H1 (cell line): ENCODE measurements around the gene WDR4. TPM values are rescaled to one million over a fixed set of nuclear protein-coding genes. Genes with fewer than 3 reads are reported as not detected.

ENCODE experiments used
- CTCF ChIA-PET: fragments of 300-600 bp; sonication (Branson Sonifier 250); formaldehyde crosslinking; loops from one replicate; lab custom pipeline; 2021; ENCODE audit not compliant: partially characterized antibody; lab: Charles Lee
- POLR2A ChIA-PET: fragments of 300-600 bp; sonication (Branson Sonifier 250); formaldehyde crosslinking; loops from one replicate; lab custom pipeline; 2021; ENCODE audit warnings: inconsistent platforms; ENCODE audit not compliant: partially characterized antibody; lab: Charles Lee
- DNase-seq, 2 experiments: peaks; one replicate each; pipeline versions ENCODE4 v3.0.0 to v3.0.0-alpha.2; 2010 to 2022; ENCODE audit warnings: low spot score in 2 of 2, low read depth in 1 of 2, mixed read lengths in 1 of 2
- FAIRE-seq: peaks from 2 replicates; lab custom pipeline; 2011; peaks lifted over from hg19 to GRCh38; lab: Jason Lieb, UNC
- H2AFZ ChIP-seq: 2 replicates; pipeline ENCODE4 v1.8.1; 2012; ENCODE audit warnings: low read length, inconsistent platforms
- H2AK5ac ChIP-seq: 2 replicates; pipeline ENCODE4 v1.6.1; 2013; ENCODE audit warnings: low read depth, low read length
- H2BK120ac ChIP-seq: replicated peaks from 2 replicates; pipeline ENCODE3; 2013; ENCODE audit warnings: low read depth, low read length, inconsistent platforms
- H2BK12ac ChIP-seq: 2 replicates; pipeline ENCODE4 v1.6.1; 2013; ENCODE audit warnings: low read depth, low read length
- H2BK15ac ChIP-seq: 2 replicates; pipeline ENCODE4 v1.6.1; 2013; ENCODE audit warnings: low read length
- H2BK20ac ChIP-seq: 2 replicates; pipeline ENCODE4 v1.6.1; 2013; ENCODE audit warnings: low read length
- H2BK5ac ChIP-seq: 2 replicates; pipeline ENCODE4 v1.6.1; 2013; ENCODE audit warnings: low read depth, low read length
- H3K14ac ChIP-seq: 2 replicates; pipeline ENCODE4 v1.6.1; 2013; ENCODE audit warnings: inconsistent platforms; ENCODE audit not compliant: insufficient read length
- H3K18ac ChIP-seq: 2 replicates; pipeline ENCODE4 v1.6.1; 2013; ENCODE audit warnings: low read length; ENCODE audit errors: extremely low read depth
- H3K23ac ChIP-seq: 2 replicates; pipeline ENCODE4 v1.6.1; 2013; ENCODE audit warnings: inconsistent platforms; ENCODE audit not compliant: insufficient read length
- H3K23me2 ChIP-seq: 2 replicates; pipeline ENCODE4 v1.6.1; 2013; ENCODE audit warnings: low read depth, low read length
- H3K27ac ChIP-seq: 2 replicates; pipeline ENCODE4 v1.6.1; 2011; ENCODE audit warnings: low read depth, low read length, inconsistent platforms
- H3K27me3 ChIP-seq, 4 experiments: replicated peaks in 1 of 4; 1 replicate in 1 of 4; 2 replicates in 3 of 4; pipeline versions ENCODE4 v1.6.1 to v1.8.1; 2011 to 2013; ENCODE audit warnings: low read length in 3 of 4, mild to moderate bottlenecking in 3 of 4, inconsistent platforms in 2 of 4, mixed read lengths in 2 of 4, moderate library complexity in 1 of 4; ENCODE audit not compliant: control insufficient read depth in 3 of 4, insufficient read depth in 3 of 4; ENCODE audit errors: extremely low read depth in 1 of 4
- H3K36me3 ChIP-seq, 4 experiments: 2 replicates each; pipeline versions ENCODE4 v1.6.1 to v1.8.1; 2011 to 2013; ENCODE audit warnings: mild to moderate bottlenecking in 4 of 4, low read length in 3 of 4, moderate library complexity in 2 of 4, control low read depth in 1 of 4, inconsistent platforms in 1 of 4; ENCODE audit not compliant: insufficient read depth in 4 of 4, control insufficient read depth in 2 of 4
- H3K4ac ChIP-seq: replicated peaks from 2 replicates; pipeline ENCODE3; 2013; ENCODE audit warnings: low read length, low read depth, mixed read lengths, inconsistent platforms; ENCODE audit not compliant: insufficient read length
- H3K4me1 ChIP-seq, 4 experiments: replicated peaks in 1 of 4; 1 replicate in 1 of 4; 2 replicates in 3 of 4; pipeline versions ENCODE4 v1.6.1 to v1.8.1; 2011 to 2013; ENCODE audit warnings: low read length in 3 of 4, inconsistent platforms in 2 of 4, mixed read lengths in 1 of 4; ENCODE audit not compliant: insufficient read depth in 4 of 4, control insufficient read depth in 3 of 4
- H3K4me2 ChIP-seq, 2 experiments: 2 replicates each; pipeline versions ENCODE4 v1.6.1 to v1.8.1; 2011 to 2013; ENCODE audit warnings: low read depth in 2 of 2, low read length in 2 of 2, control low read depth in 1 of 2, inconsistent platforms in 1 of 2, mild to moderate bottlenecking in 1 of 2; ENCODE audit not compliant: insufficient read depth in 1 of 2
- H3K4me3 ChIP-seq, 4 experiments: fragments of 200-600, 300-600 bp in 1 of 4; sonication (generic), shearing (Covaris generic), sonication (Bioruptor Twin) in 1 of 4; 2 replicates each; pipeline versions ENCODE4 v1.5.1 to v1.8.1; 2011 to 2016; ENCODE audit warnings: low read length in 4 of 4, low read depth in 3 of 4, control low read depth in 2 of 4, inconsistent platforms in 2 of 4, mild to moderate bottlenecking in 2 of 4, mixed read lengths in 1 of 4, moderate library complexity in 1 of 4; ENCODE audit not compliant: insufficient read depth in 2 of 4; ENCODE audit errors: extremely low read depth in 1 of 4
- H3K56ac ChIP-seq: replicated peaks from 2 replicates; pipeline ENCODE3; 2013; ENCODE audit warnings: low read depth, mild to moderate bottlenecking, mixed read lengths, low read length, inconsistent platforms; ENCODE audit not compliant: insufficient read length
- H3K79me1 ChIP-seq: 2 replicates; pipeline ENCODE4 v1.6.1; 2013; ENCODE audit warnings: low read depth, low read length, control low read depth
- H3K79me2 ChIP-seq, 2 experiments: 2 replicates each; pipeline versions ENCODE4 v1.6.1 to v1.8.1; 2012 to 2013; ENCODE audit warnings: low read length in 2 of 2, mild to moderate bottlenecking in 2 of 2, inconsistent platforms in 1 of 2; ENCODE audit not compliant: insufficient read depth in 2 of 2, control insufficient read depth in 1 of 2
- H3K9ac ChIP-seq, 4 experiments: replicated peaks in 1 of 4; 1 replicate in 1 of 4; 2 replicates in 3 of 4; pipeline versions ENCODE4 v1.6.1 to v1.8.1; 2011 to 2013; ENCODE audit warnings: low read depth in 3 of 4, low read length in 3 of 4, control low read depth in 2 of 4, mild to moderate bottlenecking in 2 of 4, moderate library complexity in 2 of 4, inconsistent platforms in 1 of 4; ENCODE audit errors: extremely low read depth in 1 of 4
- H3K9me3 ChIP-seq, 2 experiments: 2 replicates each; pipeline versions ENCODE4 v1.6.1 to v1.8.1; 2012 to 2013; ENCODE audit warnings: mild to moderate bottlenecking in 2 of 2, moderate library complexity in 2 of 2, control low read depth in 1 of 2, inconsistent platforms in 1 of 2, low read depth in 1 of 2, low read length in 1 of 2, mixed read lengths in 1 of 2; ENCODE audit not compliant: insufficient read depth in 2 of 2
- H4K20me1 ChIP-seq, 2 experiments: replicated peaks in 1 of 2; 2 replicates each; pipeline versions ENCODE3 to v1.8.1; 2011 to 2013; ENCODE audit warnings: inconsistent platforms in 2 of 2, low read length in 2 of 2, mild to moderate bottlenecking in 1 of 2; ENCODE audit not compliant: insufficient read depth in 2 of 2, control insufficient read depth in 1 of 2
- H4K5ac ChIP-seq: 2 replicates; pipeline ENCODE4 v1.6.1; 2013; ENCODE audit warnings: low read length, low read depth, mixed read lengths, inconsistent platforms; ENCODE audit not compliant: insufficient read length
- H4K8ac ChIP-seq: 2 replicates; pipeline ENCODE4 v1.8.0; 2013; ENCODE audit warnings: mild to moderate bottlenecking, moderate library complexity, low read length, inconsistent platforms; ENCODE audit not compliant: insufficient read depth; ENCODE audit errors: extremely low read depth
- H4K91ac ChIP-seq: replicated peaks from 2 replicates; pipeline ENCODE3; 2013; ENCODE audit warnings: low read length, mixed read lengths, inconsistent platforms; ENCODE audit not compliant: insufficient read length
- POLR2A ChIP-seq, 2 experiments: IDR thresholded peaks; 1 replicate in 1 of 2; 2 replicates in 1 of 2; pipeline ENCODE4 v1.6.1; 2011; ENCODE audit warnings: low read depth in 2 of 2, low read length in 2 of 2, mild to moderate bottlenecking in 2 of 2; ENCODE audit errors: control extremely low read depth in 1 of 2
- POLR2AphosphoS5 ChIP-seq: IDR thresholded peaks from 2 replicates; pipeline ENCODE4 v1.6.1; 2011; ENCODE audit warnings: low read depth, low read length
- WGBS, 2 experiments: shearing (Covaris generic) in 1 of 2; methylation state at CpG; one replicate each; pipeline versions ENCODE4 v1.1.6 to v1.1.7; 2013 to 2015; ENCODE audit warnings: low lambda C conversion rate in 2 of 2, mixed read lengths in 2 of 2, inconsistent platforms in 1 of 2, low coverage in 1 of 2, missing lambda C conversion rate in 1 of 2; ENCODE audit not compliant: insufficient replicate concordance in 2 of 2, insufficient coverage in 1 of 2, insufficient read length in 1 of 2; ENCODE audit errors: extremely low coverage in 1 of 2, missing lambda C conversion rate in 1 of 2; 5-methylcytosine and 5-hydroxymethylcytosine counted together
- polyA plus RNA-seq, 7 experiments: library from polyadenylated mRNA; depleted of rRNA in 3 of 7; stranded (reverse) in 5 of 7; unstranded in 2 of 7; fragments of >200 nt in 5 of 7; fragments of 200-250 nt in 2 of 7; gene quantifications; 1 replicate in 5 of 7; 2 replicates in 1 of 7; 4 replicates in 1 of 7; pipeline versions ENCODE4 v1.2.1 to v1.2.3, GENCODE V29; 2011 to 2013; ENCODE audit warnings: missing spikeins in 2 of 7, mixed read lengths in 2 of 7
- total RNA-seq: library from RNA; stranded (reverse); fragmentation: NEBNext Ultra II Directional; extraction: Animal tissue kit (Norgen Biotek cat#: 25700); gene quantifications from 2 replicates; pipeline ENCODE4 v1.2.1, GENCODE V29; 2021

Gene WDR4
- total and polyA plus RNA-seq, 2 of the 8 experiments (the other 6 are each of a cell fraction or from before 2014, with no cell fraction given) = 28.9 to 47.8 TPM

DNA sequence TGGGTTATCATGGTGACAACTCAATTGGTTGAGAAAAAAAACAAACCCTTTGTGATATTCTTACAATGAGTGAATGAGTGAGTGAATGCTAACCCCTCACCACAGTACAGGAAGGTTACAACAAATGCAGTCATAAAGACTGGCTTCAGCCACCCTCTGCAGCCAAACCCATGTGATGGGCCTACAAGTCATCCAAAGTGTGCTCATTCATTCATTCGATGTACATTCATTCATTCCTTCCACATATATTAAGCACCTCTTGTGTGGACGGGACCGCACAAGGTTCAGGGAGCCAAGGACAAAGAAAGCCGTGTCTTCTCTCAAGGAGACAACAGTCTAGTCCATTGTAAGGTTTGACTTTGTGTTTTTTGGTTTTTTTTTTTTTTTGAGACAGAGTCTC, 49.4 kb downstream of the WDR4 start:
- Histone ChIP-seq H3K9me3 (peaks cover 0 to 3% of the 10 kb centered on the region in 2 experiments; a peak in 2 of 4 replicates), H2BK12ac (no peak overlapping the region), H3K4me3 (no peak overlapping the region), H2BK15ac (no peak overlapping the region), H3K27me3 (peaks cover 0 to 10% (median 5%) of the 10 kb centered on the region in 4 experiments; a peak in 4 of 7 replicates), H3K23ac (no peak overlapping the region), H3K4ac (no peak overlapping the region), H3K56ac (no peak overlapping the region), H3K4me1 (peaks cover 0 to 7% (median 6%) of the 10 kb centered on the region in 4 experiments; a peak in 5 of 7 replicates), H3K18ac (no peak overlapping the region), H3K27ac (no peak overlapping the region), H2BK120ac (no peak overlapping the region), H2BK5ac (no peak overlapping the region), H3K79me1 (no peaks in the 10 kb centered on the region), H3K36me3 (no peaks in the 10 kb centered on the region), H4K20me1 (peaks cover 2 to 9% of the 10 kb centered on the region in 2 experiments), H4K8ac (no peak overlapping the region), H3K23me2 (no peaks in the 10 kb centered on the region), H4K5ac (no peak overlapping the region), H2BK20ac (no peak overlapping the region), H2AK5ac (no peak overlapping the region), H2AFZ (no peak overlapping the region), H3K79me2 (no peaks in the 10 kb centered on the region), H3K9ac (no peak overlapping the region), H3K14ac (no peak overlapping the region), H3K4me2 (no peak overlapping the region), H4K91ac (no peak overlapping the region)
- POLR2A ChIA-PET = interaction anchor here (0.9 to 2.5 kb wide), 5 partner anchors 9 to 47 kb away, joined by 3 to 13 read pairs (median 4); no protein-coding TSS in a partner anchor
- peak; percentile 1 to 27; a peak in 2 of 3 replicates for TF ChIP-seq POLR2A (IDR thresholded peaks at IDR 0.05; ENCODE audit: control extremely low read depth in 1 of 2, low read depth in 2 of 2, low read length in 2 of 2)
- TF ChIP-seq POLR2AphosphoS5 = no peak
- no peak for FAIRE-seq
- peak in 1 of 2 experiments; percentile 38 for DNase-seq
- CTCF ChIA-PET = interaction anchor here (2.4 kb wide), 1 partner anchor 11 kb away, joined by 7 read pairs; no protein-coding TSS in a partner anchor
- WGBS, 2 experiments = 89% methylated on average over 4 of the region's 4 CpGs; no CpG with 5 or more reads in 1 of the 2 experiments
